DND-41 (cell line): ENCODE data around the gene GRID1.
"Not testable (repeated sequence)": the region's sequence is repeated elsewhere in the genome, so short reads cannot be mapped to it uniquely, and the experiment has no call there.

Experiments
- ATAC-seq: fragments of 200-7000 bp; cut with Tn5 transposase; 3 replicates; pipeline ENCODE4 v1.9.1; 2021; ENCODE audit warnings: low read depth; ENCODE audit not compliant: insufficient read depth
- DNase-seq: peaks from one replicate; pipeline ENCODE4 v3.0.0-alpha.2; 2020
- H2AFZ ChIP-seq: 2 replicates; pipeline ENCODE4 v1.6.0; 2012; ENCODE audit warnings: low read depth, low read length
- H3K27ac ChIP-seq: 2 replicates; pipeline ENCODE4 v1.5.1; 2012; ENCODE audit warnings: low read length, inconsistent platforms
- H3K27me3 ChIP-seq: fragments of 200-600 bp; sonication (generic); 2 replicates; pipeline ENCODE4 v1.6.0; 2012; ENCODE audit warnings: low read length, mild to moderate bottlenecking, inconsistent platforms; ENCODE audit not compliant: insufficient read depth, poor library complexity
- H3K36me3 ChIP-seq: 2 replicates; pipeline ENCODE4 v1.5.1; 2012; ENCODE audit warnings: low read length, inconsistent platforms; ENCODE audit not compliant: insufficient read depth
- H3K4me1 ChIP-seq: 2 replicates; pipeline ENCODE4 v1.5.1; 2012; ENCODE audit warnings: mild to moderate bottlenecking, low read length; ENCODE audit not compliant: insufficient read depth
- H3K4me2 ChIP-seq: 2 replicates; pipeline ENCODE4 v1.6.0; 2012; ENCODE audit warnings: mild to moderate bottlenecking, moderate library complexity, low read length, inconsistent platforms; ENCODE audit not compliant: insufficient read depth
- H3K4me3 ChIP-seq, 2 experiments: fragments of 200-600 bp in 1 of 2; shearing (Covaris generic) in 1 of 2; 2 replicates each; pipeline ENCODE4 v1.5.1; 2012 to 2016; ENCODE audit warnings: inconsistent platforms in 2 of 2, low read length in 2 of 2, mild to moderate bottlenecking in 2 of 2, low read depth in 1 of 2, moderate library complexity in 1 of 2
- H3K79me2 ChIP-seq: 2 replicates; pipeline ENCODE4 v1.6.0; 2012; ENCODE audit warnings: low read length, inconsistent platforms; ENCODE audit not compliant: insufficient read depth
- H3K9ac ChIP-seq: 2 replicates; pipeline ENCODE4 v1.6.0; 2012; ENCODE audit warnings: low read depth, mild to moderate bottlenecking, inconsistent platforms, low read length, moderate library complexity
- H3K9me3 ChIP-seq: 2 replicates; pipeline ENCODE4 v1.5.1; 2012; ENCODE audit warnings: low read length, moderate library complexity, mild to moderate bottlenecking, inconsistent platforms; ENCODE audit not compliant: insufficient read depth, severe bottlenecking
- H4K20me1 ChIP-seq: 2 replicates; pipeline ENCODE4 v1.6.0; 2012; ENCODE audit warnings: low read length; ENCODE audit not compliant: insufficient read depth
- EZH2 ChIP-seq: IDR thresholded peaks from 3 replicates; pipeline ENCODE4 v1.6.1; 2012; ENCODE audit warnings: borderline replicate concordance, low read depth, mild to moderate bottlenecking, moderate library complexity, low read length, inconsistent platforms; ENCODE audit not compliant: severe bottlenecking
- TF ChIP-seq, protein P1 (sequence below): IDR thresholded peaks from 2 replicates; pipeline ENCODE4 v1.5.1; 2012; ENCODE audit warnings: borderline replicate concordance, low read length, moderate library complexity, mild to moderate bottlenecking; ENCODE audit not compliant: poor library complexity, severe bottlenecking; ENCODE audit errors: extremely low read depth

Gene GRID1

DNA sequence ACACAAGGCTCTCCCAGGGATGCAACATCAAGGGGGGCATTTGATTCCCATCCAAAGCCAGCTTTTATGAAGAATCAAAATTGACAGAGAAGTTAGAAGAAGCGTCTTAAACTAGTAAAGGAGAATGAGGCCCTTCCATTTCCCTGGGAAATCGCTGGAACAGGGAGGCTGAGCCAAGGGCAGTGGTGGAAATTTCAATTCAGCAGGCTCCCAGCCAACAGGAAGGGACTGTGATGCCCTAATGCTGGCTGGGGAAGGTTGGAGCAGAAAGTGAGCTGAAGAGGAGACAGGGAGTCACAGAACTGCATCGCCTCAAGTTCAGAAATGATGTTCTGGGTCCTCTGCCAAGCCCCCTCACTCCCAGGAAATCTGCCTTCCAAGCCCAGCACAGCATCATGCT is 517.3 kb downstream of the GRID1 start:
- Histone ChIP-seq H3K4me1 (no peaks in the 10 kb centered on the region), H3K36me3 (no peaks in the 10 kb centered on the region), H3K27ac (no peak overlapping the region), H2AFZ (no peak overlapping the region), H3K9me3 (no peaks in the 10 kb centered on the region), H3K79me2 (no peaks in the 10 kb centered on the region), H3K27me3 (peaks cover 2% of the 10 kb centered on the region), H3K4me3 (no peak overlapping the region), H3K4me2 (no peak overlapping the region), H4K20me1 (no peaks in the 10 kb centered on the region), H3K9ac (no peak overlapping the region)
- no peak for DNase-seq
- ATAC-seq: no peak
- TF ChIP-seq, protein P1, sequence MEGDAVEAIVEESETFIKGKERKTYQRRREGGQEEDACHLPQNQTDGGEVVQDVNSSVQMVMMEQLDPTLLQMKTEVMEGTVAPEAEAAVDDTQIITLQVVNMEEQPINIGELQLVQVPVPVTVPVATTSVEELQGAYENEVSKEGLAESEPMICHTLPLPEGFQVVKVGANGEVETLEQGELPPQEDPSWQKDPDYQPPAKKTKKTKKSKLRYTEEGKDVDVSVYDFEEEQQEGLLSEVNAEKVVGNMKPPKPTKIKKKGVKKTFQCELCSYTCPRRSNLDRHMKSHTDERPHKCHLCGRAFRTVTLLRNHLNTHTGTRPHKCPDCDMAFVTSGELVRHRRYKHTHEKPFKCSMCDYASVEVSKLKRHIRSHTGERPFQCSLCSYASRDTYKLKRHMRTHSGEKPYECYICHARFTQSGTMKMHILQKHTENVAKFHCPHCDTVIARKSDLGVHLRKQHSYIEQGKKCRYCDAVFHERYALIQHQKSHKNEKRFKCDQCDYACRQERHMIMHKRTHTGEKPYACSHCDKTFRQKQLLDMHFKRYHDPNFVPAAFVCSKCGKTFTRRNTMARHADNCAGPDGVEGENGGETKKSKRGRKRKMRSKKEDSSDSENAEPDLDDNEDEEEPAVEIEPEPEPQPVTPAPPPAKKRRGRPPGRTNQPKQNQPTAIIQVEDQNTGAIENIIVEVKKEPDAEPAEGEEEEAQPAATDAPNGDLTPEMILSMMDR: no peak
- no peak for TF ChIP-seq EZH2

DNA sequence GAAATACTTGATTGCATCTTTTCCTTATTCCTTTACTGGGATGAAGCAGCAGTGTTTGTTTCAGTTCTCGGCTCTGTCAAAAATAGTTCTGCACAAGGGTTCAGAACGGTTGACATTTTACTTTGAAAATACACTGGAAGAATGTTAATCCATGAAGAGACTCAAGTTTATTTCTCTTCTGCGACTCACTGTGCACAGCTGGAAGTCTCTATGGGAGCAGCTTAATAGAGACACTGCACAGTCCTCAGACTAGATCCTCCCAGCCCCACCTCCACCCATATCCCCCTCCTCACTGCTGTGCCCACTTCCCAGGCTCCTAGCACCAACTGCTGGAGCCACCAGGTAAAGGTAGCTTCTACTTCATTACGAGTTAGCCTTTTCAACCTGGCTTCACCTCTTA is 517.8 kb downstream of the GRID1 start:
- Histone ChIP-seq H4K20me1 (no peaks in the 10 kb centered on the region), H3K4me1 (no peaks in the 10 kb centered on the region), H3K27ac (no peak overlapping the region), H3K4me3 (no peak overlapping the region), H2AFZ (no peak overlapping the region), H3K36me3 (no peaks in the 10 kb centered on the region), H3K79me2 (no peaks in the 10 kb centered on the region), H3K4me2 (no peak overlapping the region), H3K9ac (no peak overlapping the region), H3K27me3 (peaks cover 2% of the 10 kb centered on the region), H3K9me3 (no peaks in the 10 kb centered on the region)
- no peak for ATAC-seq
- DNase-seq: no peak
- TF ChIP-seq, protein P1: no peak
- TF ChIP-seq EZH2: no peak

DNA sequence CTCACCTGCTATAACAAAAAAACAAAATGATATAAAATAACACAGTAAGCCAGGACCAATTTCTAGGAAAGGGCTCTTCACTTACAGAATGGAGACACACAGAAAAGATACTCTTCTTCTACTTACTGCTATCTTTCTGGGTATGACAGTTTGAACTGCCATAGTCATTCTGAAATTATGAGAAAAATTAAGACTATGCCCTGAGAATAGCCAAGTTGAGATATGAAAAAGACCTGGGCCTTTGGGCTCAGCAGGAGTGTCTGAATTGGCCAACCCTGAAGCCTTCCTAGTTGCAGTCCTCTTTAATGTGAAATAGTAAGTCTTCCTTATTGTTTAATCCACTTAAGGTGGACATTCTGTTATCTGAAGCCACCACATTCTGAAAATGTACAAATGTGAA is 519.5 kb downstream of the GRID1 start:
- no peak for DNase-seq
- Histone ChIP-seq H3K4me3 (no peak overlapping the region), H3K27ac (no peak overlapping the region), H2AFZ (no peak overlapping the region), H3K9ac (no peak overlapping the region), H3K9me3 (no peaks in the 10 kb centered on the region), H3K4me2 (no peak overlapping the region), H3K27me3 (peaks cover 2% of the 10 kb centered on the region), H3K36me3 (no peaks in the 10 kb centered on the region), H3K79me2 (no peaks in the 10 kb centered on the region), H3K4me1 (no peaks in the 10 kb centered on the region), H4K20me1 (no peaks in the 10 kb centered on the region)
- TF ChIP-seq, protein P1: no peak
- TF ChIP-seq EZH2: no peak
- no peak for ATAC-seq

DNA sequence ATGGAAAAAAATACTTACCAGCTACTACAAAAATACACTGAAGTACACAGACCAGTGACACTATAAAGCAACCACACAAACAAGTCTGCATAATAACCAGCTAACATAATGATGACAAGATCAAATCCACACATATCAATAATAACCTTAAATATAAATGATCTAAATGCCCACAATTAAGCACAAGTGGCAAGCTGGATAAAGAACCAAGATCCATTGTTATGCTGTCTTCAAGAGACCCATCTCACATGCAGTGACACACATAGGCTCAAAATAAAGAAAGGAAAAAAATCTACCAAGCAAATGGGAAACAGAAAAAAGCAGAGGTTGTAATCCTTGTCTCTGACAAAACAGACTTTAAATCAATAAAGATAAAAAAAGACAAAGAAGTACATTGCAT is 527.9 kb downstream of the GRID1 start:
- H3K79me2 ChIP-seq, H3K9ac ChIP-seq, H4K20me1 ChIP-seq, H3K27ac ChIP-seq, H3K4me3 ChIP-seq, H3K9me3 ChIP-seq, ATAC-seq, H3K4me2 ChIP-seq, H2AFZ ChIP-seq, H3K36me3 ChIP-seq, H3K27me3 ChIP-seq, H3K4me1 ChIP-seq, DNase-seq: not testable (repeated sequence)
